K562 treated with DMSO at 1 percent for 4 hours (cell line): Measurements from ENCODE around the gene UTS2. TPM values are rescaled to one million over a fixed set of nuclear protein-coding genes. Genes with fewer than 3 reads are reported as not detected.

Source experiments
- total RNA-seq: library from RNA; unstranded; fragments of 300-600 nt; gene quantifications from 2 replicates; pipeline ENCODE4 v1.2.3, GENCODE V29; 2022; ENCODE audit not compliant: insufficient read depth

Gene UTS2, protein sequence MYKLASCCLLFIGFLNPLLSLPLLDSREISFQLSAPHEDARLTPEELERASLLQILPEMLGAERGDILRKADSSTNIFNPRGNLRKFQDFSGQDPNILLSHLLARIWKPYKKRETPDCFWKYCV
- total RNA-seq, result not detected in 2 replicates

DNA sequence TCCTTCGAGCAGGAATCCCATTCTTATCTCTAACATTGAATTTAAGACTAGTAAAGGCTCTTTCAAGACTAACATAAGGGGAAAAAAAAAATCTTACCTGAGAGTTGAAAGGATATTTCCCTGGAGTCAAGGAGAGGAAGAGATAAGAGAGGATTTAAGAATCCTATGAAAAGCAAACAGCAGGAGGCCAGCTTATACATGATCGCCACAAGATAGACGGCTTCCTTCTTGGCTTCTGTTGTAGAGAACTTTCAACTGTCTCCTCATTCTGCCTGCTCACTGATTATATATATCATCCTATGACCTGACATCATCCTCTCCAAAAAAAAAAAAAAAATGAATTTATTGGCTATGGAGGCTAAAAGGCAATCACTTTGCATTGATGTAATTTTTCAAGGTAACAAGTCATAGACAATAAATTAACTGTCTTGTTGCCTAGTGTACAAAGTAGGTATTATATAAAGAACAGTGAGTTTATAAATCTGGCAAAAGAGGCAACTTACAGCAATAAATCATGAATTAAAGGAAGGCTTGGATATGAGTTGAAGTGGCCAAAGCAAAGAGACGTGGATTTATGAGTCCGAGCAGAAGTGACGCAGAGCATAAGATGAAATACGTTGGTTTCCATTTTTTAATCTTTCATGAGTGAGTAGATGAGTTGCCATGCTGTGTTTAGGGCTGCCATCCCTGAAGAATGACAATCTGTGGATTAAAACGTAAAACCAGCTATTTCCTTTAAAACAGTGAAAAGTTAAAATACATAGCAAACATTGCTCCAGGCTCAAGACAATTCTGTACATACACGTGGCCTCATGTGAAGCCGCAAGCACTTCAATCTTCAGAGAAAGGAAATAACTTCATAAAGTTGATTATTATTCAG, at the start of gene UTS2:
UTS2 (minus strand) TSS at position 262 of the 880 bp plus-strand sequence; CDS start at position 200, 62 bp downstream.

Other genes starting within 250 kb of the UTS2 start
- gene VAMP3, start 81.8 kb downstream of the UTS2 start, total RNA-seq, result 37.4 and 41.4 TPM in 2 replicates
- 4.1 and 6.1 TPM in 2 replicates for gene PER3, start 68.8 kb downstream of the UTS2 start, total RNA-seq
- gene TNFRSF9, start 87.8 kb upstream of the UTS2 start, total RNA-seq, result 1.0 and 1.2 TPM in 2 replicates
- gene PARK7, start 108.6 kb upstream of the UTS2 start, total RNA-seq, result 335 and 363 TPM in 2 replicates
- gene ERRFI1, start 173.2 kb upstream of the UTS2 start, total RNA-seq, result 3.1 and 3.9 TPM in 2 replicates